GM19463 (cell line): ENCODE measurements around the gene DHRS3.
"Not testable (repeated sequence)": the region's sequence is repeated elsewhere in the genome, so short reads cannot be mapped to it uniquely, and the experiment has no call there.

Experiments used
- ATAC-seq: cut with Tn5 transposase; IDR thresholded peaks from one replicate; pipeline ENCODE4 v1.9.1; 2021; ENCODE audit warnings: mild to moderate bottlenecking, moderate library complexity; ENCODE audit not compliant: unreplicated experiment

DHRS3 gene

GRCh38 chr1:12617901-12618660, at the start of gene DHRS3:
TSS of gene DHRS3 (minus strand) at chr1:12618210. CDS start at chr1:12617348, 862 bp downstream.
- ATAC-seq: no peak

- no peak for ATAC-seq
Measured at GRCh38 chr1:12666141-12666735, 48.2 kb upstream of the DHRS3 start.

- no peak for ATAC-seq
Measured at GRCh38 chr1:12665511-12665910, 47.5 kb upstream of the DHRS3 start.

GRCh38 chr1:12662556-12662955, 44.5 kb upstream of the DHRS3 start:
- no peak for ATAC-seq

- ATAC-seq: no peak
Measured at GRCh38 chr1:12661606-12662219, 43.7 kb upstream of the DHRS3 start.

- no peak for ATAC-seq
Measured at GRCh38 chr1:12658531-12659453, 40.8 kb upstream of the DHRS3 start.

GRCh38 chr1:12657885-12658512, 40.0 kb upstream of the DHRS3 start:
- not testable (repeated sequence) for ATAC-seq

GRCh38 chr1:12657060-12657884, 39.3 kb upstream of the DHRS3 start:
- ATAC-seq: no peak

GRCh38 chr1:12656575-12656974, 38.6 kb upstream of the DHRS3 start:
- no peak for ATAC-seq

GRCh38 chr1:12654657-12655056, 36.6 kb upstream of the DHRS3 start:
- no peak for ATAC-seq

- no peak for ATAC-seq
Measured at GRCh38 chr1:12654004-12654567, 36.1 kb upstream of the DHRS3 start.

GRCh38 chr1:12649971-12650421, 32.0 kb upstream of the DHRS3 start:
- ATAC-seq: no peak

GRCh38 chr1:12648741-12649140, 30.7 kb upstream of the DHRS3 start:
- ATAC-seq: no peak

GRCh38 chr1:12645401-12645800, 27.4 kb upstream of the DHRS3 start:
- not testable (repeated sequence) for ATAC-seq

GRCh38 chr1:12644829-12645228, 26.8 kb upstream of the DHRS3 start:
- no peak for ATAC-seq

- ATAC-seq: no peak
Measured at GRCh38 chr1:12644237-12644636, 26.2 kb upstream of the DHRS3 start.

- no peak for ATAC-seq
Measured at GRCh38 chr1:12643785-12644184, 25.8 kb upstream of the DHRS3 start, which contains the start of gene AADACL4. TSS of gene AADACL4 (plus strand) at chr1:12644085. CDS start at chr1:12644547, 462 bp downstream.

- ATAC-seq: no peak
Measured at GRCh38 chr1:12643079-12643478, 25.1 kb upstream of the DHRS3 start.

- no peak for ATAC-seq
Measured at GRCh38 chr1:12640958-12641272, 22.9 kb upstream of the DHRS3 start.
